A549 (cell line): ENCODE data around the gene SVOPL. TPM values are rescaled to one million over a fixed set of nuclear protein-coding genes. Genes with fewer than 3 reads are reported as not detected.

ENCODE experiments used
- ATAC-seq, 2 experiments: fragments of 200-7000 bp in 1 of 2; fragments of >200 bp in 1 of 2; cut with Nextera tagmentation in 1 of 2; cut with Tn5 transposase in 1 of 2; 3 replicates each; pipeline versions ENCODE4 v1.8.0 to v1.9.1; 2018 to 2020; ENCODE audit warnings: mild to moderate bottlenecking in 1 of 2, moderate library complexity in 1 of 2
- CTCF ChIA-PET: fragments of 300-600 bp; sonication (Branson Sonifier 250); formaldehyde crosslinking; extraction: SDS; loops from one replicate; lab custom pipeline; 2021; ENCODE audit warnings: antibody characterized with exemption, inconsistent platforms; lab: Yijun Ruan, JAX
- POLR2A ChIA-PET: fragments of 350-600 bp; formaldehyde crosslinking; extraction: SDS; loops from one replicate; lab custom pipeline; 2021; ENCODE audit warnings: antibody characterized with exemption, inconsistent platforms; lab: Yijun Ruan, JAX
- DNase-seq, 2 experiments: peaks; one replicate each; pipeline versions ENCODE4 v3.0.0 to v3.0.0-alpha.2; 2011 to 2016; ENCODE audit warnings: low read depth in 1 of 2, low spot score in 1 of 2
- FAIRE-seq: peaks from 2 replicates; lab custom pipeline; 2011; peaks lifted over from hg19 to GRCh38; lab: Jason Lieb, UNC
- H3K27ac ChIP-seq, 2 experiments: fragments of >200 bp; sonication (Bioruptor Twin); formaldehyde crosslinking; 3 replicates each; pipeline ENCODE4 v1.5.1; 2016 to 2017
- H3K4me1 ChIP-seq: fragments of >200 bp; sonication (Bioruptor Twin); formaldehyde crosslinking; 3 replicates; pipeline ENCODE4 v1.6.1; 2016
- H3K4me2 ChIP-seq: fragments of >200 bp; sonication (Bioruptor Twin); formaldehyde crosslinking; 3 replicates; pipeline ENCODE4 v1.6.1; 2016
- H3K4me3 ChIP-seq: fragments of >200 bp; sonication (Bioruptor Twin); formaldehyde crosslinking; 3 replicates; pipeline ENCODE4 v1.5.1; 2016
- H3K9me3 ChIP-seq: fragments of >200 bp; sonication (Bioruptor Twin); formaldehyde crosslinking; 3 replicates; pipeline ENCODE4 v1.6.1; 2016
- CBX8 ChIP-seq: fragments of 200-600 bp; sonication (generic); IDR thresholded peaks from 2 replicates; pipeline ENCODE4 v1.6.1; 2016
- CEBPB ChIP-seq, 2 experiments: fragments of >200 bp in 1 of 2; sonication (Bioruptor Twin) in 1 of 2; formaldehyde crosslinking in 1 of 2; IDR thresholded peaks; 2 replicates each; pipeline ENCODE4 v1.6.1; 2012 to 2016
- CTCF ChIP-seq: fragments of >200 bp; sonication (Bioruptor Twin); formaldehyde crosslinking; IDR thresholded peaks from 3 replicates; pipeline ENCODE4 v1.5.1; 2016
- E2F6 ChIP-seq: IDR thresholded peaks from 2 replicates; pipeline ENCODE4 v1.6.1; 2012; ENCODE audit warnings: low read depth, borderline replicate concordance
- EHMT2 ChIP-seq: fragments of 200-600 bp; sonication (generic); IDR thresholded peaks from 2 replicates; pipeline ENCODE4 v1.6.1; 2016; ENCODE audit warnings: antibody characterized with exemption, low read depth, mild to moderate bottlenecking, moderate library complexity
- ELK1 ChIP-seq: fragments of 150-350 bp; IDR thresholded peaks from 2 replicates; pipeline ENCODE4 v1.6.1; 2014; ENCODE audit warnings: low read depth, mild to moderate bottlenecking, low read length
- EP300 ChIP-seq, 2 experiments: fragments of >200 bp; sonication (Bioruptor Twin); formaldehyde crosslinking; IDR thresholded peaks; 2 replicates in 1 of 2; 3 replicates in 1 of 2; pipeline ENCODE4 v1.6.1; 2016 to 2017
- FOSL2 ChIP-seq, 2 experiments: fragments of 450-650 bp in 1 of 2; fragments of >200 bp in 1 of 2; sonication (Bioruptor Twin) in 1 of 2; formaldehyde crosslinking; IDR thresholded peaks; 2 replicates each; pipeline versions ENCODE4 v1.5.0 to v1.6.1; 2016 to 2020; ENCODE audit warnings: mild to moderate bottlenecking in 1 of 2, moderate library complexity in 1 of 2
- GATA3 ChIP-seq: IDR thresholded peaks from 2 replicates; pipeline ENCODE4 v1.6.1; 2012; ENCODE audit warnings: borderline replicate concordance
- HDAC2 ChIP-seq: fragments of 200-600 bp; sonication (generic); IDR thresholded peaks from 2 replicates; pipeline ENCODE4 v1.6.1; 2016
- HES2 ChIP-seq: fragments of >200 bp; sonication (Bioruptor Twin); formaldehyde crosslinking; IDR thresholded peaks from 2 replicates; pipeline ENCODE4 v1.6.1; 2016
- HMGXB4 ChIP-seq: fragments of 250-450 bp; sonication (Bioruptor Pico); IDR thresholded peaks from 2 replicates; pipeline ENCODE4 v1.5.0; 2021; ENCODE audit warnings: mild to moderate bottlenecking, moderate library complexity, borderline replicate concordance
- HOXA7 ChIP-seq: fragments of 250-450 bp; sonication (Bioruptor Pico); IDR thresholded peaks from 2 replicates; pipeline ENCODE4 v1.5.0; 2020; ENCODE audit warnings: mild to moderate bottlenecking, moderate library complexity
- HOXB13 ChIP-seq: fragments of 250-450 bp; sonication (Bioruptor Pico); IDR thresholded peaks from 2 replicates; pipeline ENCODE4 v1.5.0; 2020; ENCODE audit warnings: low read depth, mild to moderate bottlenecking, moderate library complexity
- HOXB5 ChIP-seq: fragments of 250-450 bp; sonication (Bioruptor Pico); IDR thresholded peaks from 2 replicates; pipeline ENCODE4 v1.5.0; 2020; ENCODE audit warnings: mild to moderate bottlenecking, moderate library complexity
- JUNB ChIP-seq: fragments of >200 bp; sonication (Bioruptor Twin); formaldehyde crosslinking; IDR thresholded peaks from 2 replicates; pipeline ENCODE4 v1.6.1; 2016
- KDM5A ChIP-seq: fragments of 200-600 bp; sonication (generic); IDR thresholded peaks from 2 replicates; pipeline ENCODE4 v1.6.1; 2016; ENCODE audit warnings: antibody characterized with exemption, mild to moderate bottlenecking
- MAX ChIP-seq: IDR thresholded peaks from 2 replicates; pipeline ENCODE4 v1.6.1; 2012
- NFE2L2 ChIP-seq: fragments of 150-350 bp; conservative IDR thresholded peaks from 2 replicates; pipeline ENCODE4 v1.6.1; 2014; ENCODE audit warnings: low read length
- NR3C1 ChIP-seq: fragments of >200 bp; sonication (Bioruptor Twin); formaldehyde crosslinking; IDR thresholded peaks from 3 replicates; pipeline ENCODE4 v1.6.1; 2017
- POLR2AphosphoS2 ChIP-seq: conservative IDR thresholded peaks from 2 replicates; pipeline ENCODE4 v1.6.1; 2012; ENCODE audit warnings: low read length, improper control_type of control experiment, inconsistent platforms
- RARB ChIP-seq: fragments of 250-450 bp; sonication (Bioruptor Pico); IDR thresholded peaks from 2 replicates; pipeline ENCODE4 v1.8.0; 2021; ENCODE audit warnings: mild to moderate bottlenecking, moderate library complexity
- RCOR1 ChIP-seq: fragments of 150-350 bp; IDR thresholded peaks from 2 replicates; pipeline ENCODE4 v1.6.1; 2014; ENCODE audit warnings: antibody characterized with exemption, low read length, low read depth
- REST ChIP-seq: fragments of 200-600 bp; sonication (generic); IDR thresholded peaks from 2 replicates; pipeline ENCODE4 v1.6.1; 2016; ENCODE audit warnings: antibody characterized with exemption, mild to moderate bottlenecking, moderate library complexity
- RNF2 ChIP-seq: fragments of 200-600 bp; sonication (generic); IDR thresholded peaks from 2 replicates; pipeline ENCODE4 v1.6.1; 2016; ENCODE audit warnings: low read depth, mild to moderate bottlenecking, antibody characterized with exemption, moderate library complexity, borderline replicate concordance
- TFCP2L1 ChIP-seq: fragments of 250-450 bp; sonication (Bioruptor Pico); IDR thresholded peaks from 2 replicates; pipeline ENCODE4 v1.5.0; 2021; ENCODE audit warnings: mild to moderate bottlenecking
- ZFP36 ChIP-seq: fragments of 450-650 bp; IDR thresholded peaks from 2 replicates; pipeline ENCODE4 v1.6.1; 2014; ENCODE audit warnings: borderline replicate concordance; ENCODE audit not compliant: partially characterized antibody
- ZSCAN20 ChIP-seq: fragments of 250-450 bp; sonication (Bioruptor Pico); IDR thresholded peaks from 2 replicates; pipeline ENCODE4 v1.8.0; 2022; ENCODE audit warnings: mild to moderate bottlenecking, moderate library complexity
- WGBS: methylation state at CpG from one replicate; pipeline ENCODE4 v1.1.6; 2017; ENCODE audit errors: missing lambda C conversion rate; 5-methylcytosine and 5-hydroxymethylcytosine counted together
- polyA plus RNA-seq, 4 experiments: library from polyadenylated mRNA; depleted of rRNA in 3 of 4; stranded (reverse); fragments of >200 nt; fragmentation: RNase III in 1 of 4; extraction: RNeasy Plus Mini Kit Qiagen cat#74134 plus additional on column Dnase treatment in 1 of 4; gene quantifications; 2 replicates in 3 of 4; 3 replicates in 1 of 4; pipeline ENCODE4 v1.2.3, GENCODE V29; 2011 to 2017

SVOPL gene
- polyA plus RNA-seq, 2 of the 4 experiments (the other 2 are of a cell fraction): 0.21 TPM; not detected in 1

GRCh38 chr7:138662991-138663320 lies 38.2 kb downstream of the SVOPL start:
- no peak for FAIRE-seq
- WGBS: 46% methylated on average over 6 of the region's 6 CpGs
- H3K27ac ChIP-seq: no peak overlapping the region
- no peaks in the 10 kb centered on the region for H3K9me3 ChIP-seq
- no peak for ATAC-seq
- DNase-seq: no peak
- no peak overlapping the region for H3K4me2 ChIP-seq
- CTCF ChIA-PET: interaction anchor here (1.3 kb wide), 1 partner anchor 9 kb away, joined by 3 read pairs; no protein-coding TSS in a partner anchor
- POLR2A ChIA-PET: no interaction called here
- TF ChIP-seq CTCF (no peak), RCOR1 (no peak), REST (no peak), KDM5A (no peak), RARB (CRISPR knock-in tag) (no peak), NFE2L2 (no peak), ZFP36 (no peak), HMGXB4 (no peak), HES2 (no peak), HOXB5 (no peak), JUNB (no peak), HDAC2 (no peak), CEBPB (IDR thresholded peaks at IDR 0.05) (no peak), EP300 (IDR thresholded peaks at IDR 0.05) (no peak), MAX (no peak), ZSCAN20 (no peak), RNF2 (no peak), EHMT2 (no peak)
- no peak overlapping the region for H3K4me3 ChIP-seq
- no peaks in the 10 kb centered on the region for H3K4me1 ChIP-seq

GRCh38 chr7:138662076-138662990 lies 38.8 kb downstream of the SVOPL start:
- ChIA-PET POLR2A (no interaction called here), CTCF (interaction anchor here (1.3 kb wide), 1 partner anchor 8 kb away, joined by 3 read pairs; no protein-coding TSS in a partner anchor)
- Histone ChIP-seq H3K4me2 (no peak overlapping the region), H3K27ac (no peak overlapping the region), H3K4me3 (no peak overlapping the region), H3K4me1 (no peaks in the 10 kb centered on the region), H3K9me3 (no peaks in the 10 kb centered on the region)
- ATAC-seq (no peak), DNase-seq (no peak), FAIRE-seq (no peak)
- TF ChIP-seq FOSL2 (IDR thresholded peaks at IDR 0.05) (no peak), FOSL2 (CRISPR knock-in tag; IDR thresholded peaks at IDR 0.05) (no peak), HOXB13 (CRISPR knock-in tag) (no peak), RARB (CRISPR knock-in tag) (no peak), ELK1 (no peak), HOXA7 (CRISPR knock-in tag) (no peak), CBX8 (no peak), GATA3 (no peak), NR3C1 (no peak), E2F6 (no peak), ZSCAN20 (no peak), POLR2AphosphoS2 (no peak), TFCP2L1 (CRISPR knock-in tag) (no peak)
- 40% methylated on average over 5 of the region's 5 CpGs for WGBS
